GM12873 (cell line): Measurements from ENCODE around the gene YBEY.

ENCODE experiments used
- TF ChIP-seq, protein P1 (sequence below): IDR thresholded peaks from 2 replicates; pipeline ENCODE4 v1.5.1; 2012; ENCODE audit warnings: low read depth, mild to moderate bottlenecking, moderate library complexity, low read length, control low read depth; ENCODE audit not compliant: insufficient read depth; ENCODE audit errors: missing control alignments

Gene YBEY

DNA sequence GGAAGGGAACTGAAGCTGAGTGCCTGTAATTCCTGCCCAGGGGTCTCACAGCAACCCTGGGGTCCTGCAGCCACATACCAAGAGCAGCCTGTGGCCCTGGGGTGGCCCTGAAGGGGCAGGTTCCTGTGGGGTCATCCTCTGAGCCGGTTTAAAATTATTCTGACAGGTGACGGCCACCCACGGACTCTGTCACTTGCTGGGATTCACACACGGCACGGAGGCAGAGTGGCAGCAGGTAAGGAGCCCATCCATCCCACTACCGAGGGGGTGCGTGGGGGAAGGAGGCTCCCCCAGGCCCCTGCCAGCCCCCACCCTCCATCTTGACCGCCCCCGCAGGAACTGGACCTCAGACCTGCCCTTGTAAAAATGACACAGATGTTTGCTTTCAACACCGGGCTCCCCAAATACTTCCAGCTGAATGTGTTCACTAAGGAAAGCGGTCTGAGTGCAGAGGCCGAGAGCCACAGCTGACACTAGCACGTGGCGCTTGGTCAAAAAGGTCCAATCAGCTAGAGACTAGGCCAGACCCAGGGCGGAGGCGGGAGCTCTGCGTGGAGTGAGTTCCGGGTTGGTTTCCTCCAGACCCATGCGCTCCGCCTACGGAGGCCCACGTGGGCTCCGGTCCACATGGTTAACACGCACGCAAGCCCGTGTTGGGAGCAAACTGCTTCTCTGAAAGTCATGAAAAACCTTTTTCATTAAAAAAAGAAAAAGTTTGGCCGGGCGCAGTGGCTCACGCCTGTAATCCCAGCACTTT, 10.0 kb downstream of the YBEY start:
- TF ChIP-seq, protein P1, sequence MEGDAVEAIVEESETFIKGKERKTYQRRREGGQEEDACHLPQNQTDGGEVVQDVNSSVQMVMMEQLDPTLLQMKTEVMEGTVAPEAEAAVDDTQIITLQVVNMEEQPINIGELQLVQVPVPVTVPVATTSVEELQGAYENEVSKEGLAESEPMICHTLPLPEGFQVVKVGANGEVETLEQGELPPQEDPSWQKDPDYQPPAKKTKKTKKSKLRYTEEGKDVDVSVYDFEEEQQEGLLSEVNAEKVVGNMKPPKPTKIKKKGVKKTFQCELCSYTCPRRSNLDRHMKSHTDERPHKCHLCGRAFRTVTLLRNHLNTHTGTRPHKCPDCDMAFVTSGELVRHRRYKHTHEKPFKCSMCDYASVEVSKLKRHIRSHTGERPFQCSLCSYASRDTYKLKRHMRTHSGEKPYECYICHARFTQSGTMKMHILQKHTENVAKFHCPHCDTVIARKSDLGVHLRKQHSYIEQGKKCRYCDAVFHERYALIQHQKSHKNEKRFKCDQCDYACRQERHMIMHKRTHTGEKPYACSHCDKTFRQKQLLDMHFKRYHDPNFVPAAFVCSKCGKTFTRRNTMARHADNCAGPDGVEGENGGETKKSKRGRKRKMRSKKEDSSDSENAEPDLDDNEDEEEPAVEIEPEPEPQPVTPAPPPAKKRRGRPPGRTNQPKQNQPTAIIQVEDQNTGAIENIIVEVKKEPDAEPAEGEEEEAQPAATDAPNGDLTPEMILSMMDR = no peak

DNA sequence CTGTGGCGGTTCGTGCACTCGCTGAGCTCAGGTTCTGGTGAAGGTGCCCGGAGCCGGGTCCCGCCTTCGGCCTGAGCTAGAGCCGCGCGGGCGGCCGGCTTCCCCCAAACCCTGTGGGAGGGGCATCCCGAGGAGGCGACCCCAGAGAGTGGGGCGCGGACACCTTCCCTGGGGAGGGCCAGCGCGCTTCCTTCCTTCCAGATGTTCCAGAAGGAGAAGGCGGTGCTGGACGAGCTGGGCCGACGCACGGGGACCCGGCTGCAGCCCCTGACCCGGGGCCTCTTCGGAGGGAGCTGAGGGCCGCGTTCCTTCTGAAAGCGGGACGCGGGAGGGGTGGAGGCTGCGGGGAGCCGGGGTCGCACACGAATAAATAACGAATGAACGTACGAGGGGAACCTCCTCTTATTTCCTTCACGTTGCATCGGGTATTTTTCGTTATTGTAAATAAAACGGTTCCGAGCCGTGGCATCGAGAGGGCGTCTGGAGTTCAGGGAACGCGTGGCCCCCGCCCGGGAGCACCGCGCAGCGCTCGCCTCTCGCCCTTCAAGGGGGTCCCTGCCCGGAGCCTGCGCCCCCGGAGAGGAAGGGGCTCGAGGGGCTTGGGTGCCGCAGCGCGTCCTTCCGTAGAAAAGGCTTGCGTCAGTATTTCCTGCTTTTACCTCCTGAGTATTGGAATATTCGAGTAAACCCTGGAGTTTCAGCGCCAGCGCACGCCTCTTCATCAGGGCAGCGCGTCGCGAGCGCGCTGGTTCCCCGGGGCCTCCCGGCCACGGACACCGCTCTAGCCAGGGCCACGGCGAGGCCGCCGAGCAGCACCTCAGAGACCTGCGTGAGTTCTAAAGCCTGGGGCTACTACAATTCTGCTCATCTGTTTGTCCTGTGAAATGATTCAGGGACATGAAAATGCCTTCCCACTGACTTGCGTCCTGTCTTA, 11.5 kb downstream of the YBEY start:
- TF ChIP-seq, protein P1 = no peak

DNA sequence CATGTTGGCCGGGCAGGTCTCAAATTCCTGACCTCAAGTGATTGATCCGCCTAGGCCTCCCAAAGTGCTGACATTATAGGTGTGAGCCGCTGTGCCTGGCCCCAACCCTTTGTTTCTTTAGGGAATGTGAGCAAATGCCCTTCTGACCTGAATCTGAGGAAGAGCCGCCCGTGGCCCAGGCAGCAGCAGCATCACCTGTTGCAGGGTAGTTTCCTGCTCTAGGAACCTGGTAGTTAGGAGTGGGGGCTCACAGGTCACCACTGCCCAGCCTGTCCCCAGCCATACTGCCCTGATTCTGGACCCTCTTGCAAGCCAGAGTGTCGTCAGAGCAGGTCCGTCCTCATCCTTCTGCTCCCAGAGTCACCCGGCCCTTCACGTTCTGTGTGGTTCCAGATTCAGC, 13.0 kb downstream of the YBEY start:
- TF ChIP-seq, protein P1 = no peak

DNA sequence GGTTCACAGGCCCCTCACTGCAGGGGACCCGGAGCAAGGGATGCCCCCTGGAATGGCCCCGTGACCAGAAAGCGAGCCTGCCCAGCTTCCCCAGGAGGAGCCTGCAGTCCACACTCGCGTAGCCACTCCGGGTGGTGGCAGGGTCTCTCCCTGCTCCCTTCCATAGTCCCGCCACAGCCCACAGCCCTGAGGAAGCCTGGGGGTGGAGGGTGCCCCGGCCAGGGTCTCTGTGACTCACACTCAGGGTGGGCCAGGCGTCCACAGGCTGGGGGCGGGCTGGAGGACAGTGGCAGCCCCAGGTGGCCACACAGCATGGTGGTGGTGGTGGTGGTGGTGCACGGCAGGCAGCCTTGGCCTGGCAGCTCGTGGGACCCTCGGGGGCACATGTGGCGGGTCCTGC, 15.6 kb downstream of the YBEY start:
- TF ChIP-seq, protein P1 = no peak

DNA sequence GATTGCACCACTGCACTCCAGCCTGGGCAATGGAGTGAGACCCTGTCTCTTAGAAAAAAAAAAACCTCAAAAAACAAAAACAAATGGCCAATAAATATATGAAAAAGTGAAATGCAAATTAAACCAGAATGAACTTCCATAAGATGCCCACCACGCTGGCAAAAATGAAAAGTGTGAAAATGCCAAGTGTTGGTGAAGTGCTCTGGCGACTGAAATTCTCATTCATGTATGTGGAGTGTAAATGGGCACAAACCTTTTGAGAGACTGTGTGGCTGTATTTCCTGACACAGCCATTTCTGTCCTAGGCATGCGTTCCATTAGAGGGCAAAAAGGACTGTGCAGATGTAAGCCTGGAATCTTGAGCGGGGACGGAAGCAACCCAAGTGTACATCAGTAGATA, 18.3 kb downstream of the YBEY start:
- TF ChIP-seq, protein P1 = no peak

DNA sequence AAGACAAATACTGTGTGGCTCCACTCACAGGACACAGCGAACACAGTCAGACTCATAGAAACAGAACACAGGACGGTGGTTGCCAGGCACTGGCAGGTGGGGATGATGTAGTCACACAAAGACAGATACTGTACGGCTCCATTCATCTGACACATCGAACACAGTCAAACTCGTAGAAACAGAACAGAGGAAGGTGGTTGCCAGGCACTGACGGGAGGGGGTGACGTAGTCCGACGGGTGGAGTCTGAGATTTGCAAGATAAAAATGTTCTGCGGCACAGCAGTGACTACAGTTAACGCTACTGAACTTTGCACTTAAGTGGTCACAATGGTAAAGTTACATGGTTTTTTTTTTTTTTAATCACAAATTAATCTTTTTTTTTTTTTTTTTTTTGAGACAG, 18.8 kb downstream of the YBEY start:
- TF ChIP-seq, protein P1 = no peak

DNA sequence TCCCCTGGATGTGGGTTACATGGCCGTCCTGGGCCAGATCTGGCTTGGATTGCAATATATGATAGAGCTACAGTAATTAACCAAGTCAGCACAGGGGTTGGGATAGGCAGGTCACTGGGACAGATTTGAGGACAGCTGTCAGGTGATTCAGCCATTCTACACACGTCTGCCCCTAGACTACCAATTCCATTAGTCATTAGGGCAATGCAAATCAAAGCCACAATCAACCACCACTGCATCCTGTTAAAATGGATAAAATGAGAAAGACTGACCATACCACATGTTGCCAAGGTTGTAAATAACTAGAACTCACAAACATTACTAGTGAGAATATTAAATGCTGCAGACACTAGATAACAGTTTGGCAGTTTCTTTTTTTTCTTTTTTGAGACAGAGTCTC, 21.5 kb downstream of the YBEY start:
- TF ChIP-seq, protein P1 = no peak
